ENCODE measurements around the gene EPHB1.

DNA sequence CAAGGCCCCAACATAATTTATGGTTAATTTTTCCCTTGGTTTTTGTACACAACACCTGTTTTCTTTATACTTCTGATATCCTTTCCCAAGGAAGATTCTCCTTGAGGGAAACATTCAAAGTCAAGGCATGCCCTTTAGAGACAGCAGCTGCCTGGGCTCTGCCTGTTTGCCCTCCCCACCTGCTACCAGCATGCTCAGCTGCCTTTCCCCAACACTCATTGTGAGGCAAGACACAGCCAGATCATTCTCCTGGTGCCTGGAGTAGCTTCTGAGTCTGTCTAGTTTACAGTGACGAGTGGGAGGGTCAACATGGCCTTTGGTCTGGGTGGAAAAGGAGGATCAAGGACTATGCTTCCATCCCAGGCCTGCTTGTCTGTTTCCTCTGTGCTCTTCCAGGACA lies 132.5 kb downstream of the EPHB1 start:
- TF ChIP-seq, protein P1, sequence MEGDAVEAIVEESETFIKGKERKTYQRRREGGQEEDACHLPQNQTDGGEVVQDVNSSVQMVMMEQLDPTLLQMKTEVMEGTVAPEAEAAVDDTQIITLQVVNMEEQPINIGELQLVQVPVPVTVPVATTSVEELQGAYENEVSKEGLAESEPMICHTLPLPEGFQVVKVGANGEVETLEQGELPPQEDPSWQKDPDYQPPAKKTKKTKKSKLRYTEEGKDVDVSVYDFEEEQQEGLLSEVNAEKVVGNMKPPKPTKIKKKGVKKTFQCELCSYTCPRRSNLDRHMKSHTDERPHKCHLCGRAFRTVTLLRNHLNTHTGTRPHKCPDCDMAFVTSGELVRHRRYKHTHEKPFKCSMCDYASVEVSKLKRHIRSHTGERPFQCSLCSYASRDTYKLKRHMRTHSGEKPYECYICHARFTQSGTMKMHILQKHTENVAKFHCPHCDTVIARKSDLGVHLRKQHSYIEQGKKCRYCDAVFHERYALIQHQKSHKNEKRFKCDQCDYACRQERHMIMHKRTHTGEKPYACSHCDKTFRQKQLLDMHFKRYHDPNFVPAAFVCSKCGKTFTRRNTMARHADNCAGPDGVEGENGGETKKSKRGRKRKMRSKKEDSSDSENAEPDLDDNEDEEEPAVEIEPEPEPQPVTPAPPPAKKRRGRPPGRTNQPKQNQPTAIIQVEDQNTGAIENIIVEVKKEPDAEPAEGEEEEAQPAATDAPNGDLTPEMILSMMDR (IDR thresholded peaks at IDR 0.05) = no peak
- TF ChIP-seq POLR2AphosphoS5 (IDR thresholded peaks at IDR 0.05) = no peak
